T-helper 2 cell treated with Interferon-gamma antibody and Interleukin-4, amounts not matched to agents 5 μg/mL and 100 μg/mL, for 36 hours (primary cell): ENCODE results near the gene TRAPPC6A.
A peak's percentile ranks its signal among the peaks of the same experiment; 100 is the strongest.

Experiments used
- DNase-seq: peaks from one replicate; pipeline ENCODE4 v3.0.0; 2021; ENCODE audit warnings: low spot score
- H3K27ac Mint-ChIP-seq: one replicate; pipeline ENCODE4 v1.8.0; 2021; ENCODE audit warnings: mild to moderate bottlenecking, mixed read lengths
- H3K27me3 Mint-ChIP-seq: one replicate; pipeline ENCODE4 v1.8.0; 2021; ENCODE audit warnings: low read depth, mixed read lengths
- H3K36me3 Mint-ChIP-seq: one replicate; pipeline ENCODE4 v1.8.0; 2021; ENCODE audit warnings: low read depth, mixed read lengths
- H3K4me1 Mint-ChIP-seq: one replicate; pipeline ENCODE4 v1.8.0; 2021; ENCODE audit warnings: low read depth, mixed read lengths
- H3K4me3 Mint-ChIP-seq: one replicate; pipeline ENCODE4 v1.8.0; 2022; ENCODE audit warnings: mild to moderate bottlenecking, moderate library complexity, mixed read lengths
- H3K9me3 Mint-ChIP-seq: one replicate; pipeline ENCODE4 v1.8.0; 2021; ENCODE audit warnings: mixed read lengths

The TRAPPC6A gene

DNA sequence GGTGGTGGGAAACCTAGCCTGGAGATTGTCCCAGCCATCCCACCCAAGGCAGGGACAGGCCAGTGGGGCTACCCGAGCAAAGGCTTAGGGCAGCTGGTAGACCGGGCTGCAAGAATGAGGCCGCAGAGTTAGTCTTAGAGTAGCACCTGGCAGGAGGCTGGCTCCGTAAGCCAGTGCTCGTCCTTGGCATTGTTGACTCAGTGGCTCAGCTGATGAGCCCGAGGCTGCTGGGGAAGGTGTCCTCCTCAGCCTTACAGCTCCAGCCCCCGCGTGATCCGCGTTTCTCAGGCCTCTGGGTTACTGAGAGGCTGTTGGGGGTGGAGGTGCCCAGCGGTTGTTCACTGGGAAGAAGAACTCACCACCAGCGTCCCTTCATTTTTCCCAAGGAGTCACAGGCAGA lies 60.4 kb downstream of the TRAPPC6A start:
- H3K4me3 Mint-ChIP-seq: no peak overlapping the region
- no peaks in the 10 kb centered on the region for H3K9me3 Mint-ChIP-seq
- no peak overlapping the region for H3K27ac Mint-ChIP-seq

DNA sequence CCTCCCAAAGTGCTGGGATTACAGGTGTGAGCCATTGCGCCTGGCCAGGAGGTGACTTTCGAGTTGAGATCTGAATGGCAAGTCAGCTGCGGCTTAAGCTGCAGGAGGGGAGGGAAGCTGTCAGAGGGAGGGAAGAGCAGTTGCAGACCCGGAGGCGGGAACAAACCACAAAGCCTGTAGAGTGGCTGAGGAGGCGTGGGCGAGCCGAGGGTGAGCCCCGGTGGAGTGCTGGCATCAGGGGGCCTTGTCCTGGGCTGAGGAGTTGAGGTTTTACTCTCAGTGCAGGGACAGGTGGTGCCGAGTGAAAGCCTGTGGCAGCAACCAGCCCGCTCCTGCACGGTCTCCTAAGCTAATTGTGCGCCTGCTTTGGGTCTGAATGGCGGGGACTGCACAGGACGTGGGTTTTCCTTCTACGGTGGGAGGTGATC lies 60.9 kb downstream of the TRAPPC6A start:
- DNase-seq: peak; percentile 78
- peaks cover 47% of the 10 kb centered on the region for H3K4me1 Mint-ChIP-seq

More for the DNA sequence above, 60.4 kb downstream of the TRAPPC6A start:
- Mint-ChIP-seq H3K36me3 (no peaks in the 10 kb centered on the region), H3K27me3 (no peaks in the 10 kb centered on the region), H3K4me1 (peaks cover 47% of the 10 kb centered on the region)
- DNase-seq: no peak

DNA sequence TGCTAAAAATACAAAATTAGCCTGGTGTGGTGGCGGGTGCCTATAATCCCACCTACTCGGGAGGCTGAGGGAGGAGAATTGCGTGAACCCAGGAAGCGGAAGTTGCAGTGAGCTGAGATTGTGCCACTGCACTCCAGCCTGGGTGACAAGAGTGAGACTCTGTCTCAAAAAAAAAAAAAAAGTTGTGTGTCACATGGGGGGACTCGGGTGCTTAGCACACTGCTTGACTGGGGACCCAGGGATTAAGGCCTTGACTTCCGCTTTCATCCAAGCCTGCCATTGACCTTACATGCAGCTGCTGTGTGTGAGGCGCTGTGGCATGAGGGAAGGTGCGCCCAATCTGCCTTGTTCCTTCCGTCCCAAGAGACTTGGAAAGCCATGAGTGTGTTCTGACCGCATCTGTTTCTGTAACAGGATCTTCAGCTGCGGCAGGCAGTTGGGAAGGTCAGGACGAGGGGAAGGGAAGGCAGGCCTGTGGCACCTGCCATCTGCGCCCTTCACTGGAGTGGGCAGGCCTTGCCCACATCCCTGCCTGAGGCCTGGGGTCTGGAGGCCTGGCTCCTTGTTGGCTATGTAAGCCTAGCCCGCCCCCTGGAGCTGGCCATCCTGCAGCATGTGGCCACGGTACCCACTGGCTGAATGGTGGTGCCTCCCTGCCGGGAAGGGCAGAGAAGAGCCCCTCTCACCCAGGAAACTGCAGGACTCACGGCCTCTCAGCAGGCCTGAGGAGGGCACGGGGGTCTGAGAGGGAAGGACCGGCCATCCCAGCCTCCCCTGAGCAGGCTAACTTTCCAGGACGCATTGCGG lies 62.0 kb downstream of the TRAPPC6A start:
- Mint-ChIP-seq H3K9me3 (no peaks in the 10 kb centered on the region), H3K27me3 (no peaks in the 10 kb centered on the region), H3K36me3 (no peaks in the 10 kb centered on the region), H3K4me1 (peaks cover 40% of the 10 kb centered on the region), H3K4me3 (peak overlapping the region; percentile 37), H3K27ac (no peak overlapping the region)
- no peak for DNase-seq

More for the DNA sequence above, 60.9 kb downstream of the TRAPPC6A start:
- Mint-ChIP-seq H3K9me3 (no peaks in the 10 kb centered on the region), H3K27ac (peak overlapping the region; percentile 78), H3K27me3 (no peaks in the 10 kb centered on the region), H3K36me3 (no peaks in the 10 kb centered on the region), H3K4me3 (peak overlapping the region; percentile 37)

DNA sequence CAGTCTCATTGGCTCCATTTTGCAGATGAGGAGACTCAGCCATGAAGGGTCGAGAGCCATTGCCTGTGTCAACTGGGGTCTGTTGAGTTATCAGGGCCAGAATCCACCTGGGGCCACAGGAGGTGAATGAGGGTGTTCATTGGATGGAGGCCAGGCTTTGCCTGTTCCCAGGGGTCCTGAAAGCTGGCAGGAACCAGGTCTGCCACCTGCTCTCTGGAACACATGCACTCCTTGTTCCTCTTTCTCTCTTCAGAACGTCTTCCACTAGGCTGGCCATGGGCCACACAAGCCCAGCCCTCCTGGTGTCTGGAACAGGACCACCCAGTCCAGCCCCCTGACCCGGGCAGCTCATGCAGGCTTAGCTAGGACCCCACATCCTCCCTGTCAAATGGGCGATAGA lies 63.9 kb downstream of the TRAPPC6A start:
- no peaks in the 10 kb centered on the region for H3K9me3 Mint-ChIP-seq
- H3K4me3 Mint-ChIP-seq: no peak overlapping the region
- H3K27ac Mint-ChIP-seq: no peak overlapping the region
- H3K36me3 Mint-ChIP-seq: peaks cover 1% of the 10 kb centered on the region
- no peak for DNase-seq
- H3K4me1 Mint-ChIP-seq: peaks cover 34% of the 10 kb centered on the region
- H3K27me3 Mint-ChIP-seq: no peaks in the 10 kb centered on the region

DNA sequence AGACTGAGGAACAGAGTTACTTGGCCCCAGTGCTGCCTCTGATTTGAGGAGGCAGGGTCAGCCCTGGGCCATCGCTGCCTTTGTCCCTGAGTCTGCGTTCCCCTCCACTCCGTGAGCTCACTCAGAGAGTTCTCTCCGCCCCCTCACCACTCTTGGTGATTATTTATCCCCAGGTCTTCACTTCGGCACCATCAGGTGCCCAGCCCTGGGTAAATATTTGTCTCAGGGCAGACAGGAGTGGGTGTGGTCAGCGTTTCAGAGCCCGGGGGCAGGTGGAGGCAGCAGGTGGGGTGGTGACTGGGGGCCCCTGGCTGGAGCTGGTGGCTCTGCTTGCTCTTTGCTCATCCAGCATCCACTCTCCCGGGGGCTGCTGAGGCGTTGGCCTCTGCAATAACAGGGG lies 64.4 kb downstream of the TRAPPC6A start:
- no peak overlapping the region for H3K4me3 Mint-ChIP-seq
- H3K27ac Mint-ChIP-seq: no peak overlapping the region
- peaks cover 31% of the 10 kb centered on the region for H3K4me1 Mint-ChIP-seq
- peaks cover 1% of the 10 kb centered on the region for H3K36me3 Mint-ChIP-seq
- no peaks in the 10 kb centered on the region for H3K27me3 Mint-ChIP-seq
- DNase-seq: no peak
- no peaks in the 10 kb centered on the region for H3K9me3 Mint-ChIP-seq
